ENCODE results near the gene OGFOD3.
A peak's percentile ranks its signal among the peaks of the same experiment; 100 is the strongest.

Gene OGFOD3

GRCh38 chr17:82452162-82452561 lies 33.8 kb upstream of the OGFOD3 start:
- H3K4me1 Mint-ChIP-seq = peaks cover 47% of the 10 kb centered on the region
- H3K4me3 Mint-ChIP-seq = peak overlapping the region in 1 of 2 donors; percentile 95
- no peaks in the 10 kb centered on the region for H3K9me3 Mint-ChIP-seq
- no peaks in the 10 kb centered on the region for H3K27me3 Mint-ChIP-seq
- no peak for DNase-seq
- H3K27ac Mint-ChIP-seq = peak overlapping the region in 1 of 2 donors; percentile 91
- no peak for ATAC-seq

- Mint-ChIP-seq H3K27me3 (no peaks in the 10 kb centered on the region), H3K27ac (peak within 1 kb of the TSS; percentile 96 to 99), H3K4me3 (peak within 1 kb of the TSS; percentile 94 to 95), H3K9me3 (no peaks in the 10 kb centered on the region), H3K4me1 (peaks cover 49% of the 10 kb centered on the region)
- ATAC-seq (peak; percentile 66), DNase-seq (peak; percentile 88 to 94)
Observed at GRCh38 chr17:82450357-82451106, 32.1 kb upstream of the OGFOD3 start, which contains the start of gene CYBC1. CYBC1 (minus strand) TSS chr17:82450752; CDS start chr17:82449254, 1,498 bp downstream.

DNA sequence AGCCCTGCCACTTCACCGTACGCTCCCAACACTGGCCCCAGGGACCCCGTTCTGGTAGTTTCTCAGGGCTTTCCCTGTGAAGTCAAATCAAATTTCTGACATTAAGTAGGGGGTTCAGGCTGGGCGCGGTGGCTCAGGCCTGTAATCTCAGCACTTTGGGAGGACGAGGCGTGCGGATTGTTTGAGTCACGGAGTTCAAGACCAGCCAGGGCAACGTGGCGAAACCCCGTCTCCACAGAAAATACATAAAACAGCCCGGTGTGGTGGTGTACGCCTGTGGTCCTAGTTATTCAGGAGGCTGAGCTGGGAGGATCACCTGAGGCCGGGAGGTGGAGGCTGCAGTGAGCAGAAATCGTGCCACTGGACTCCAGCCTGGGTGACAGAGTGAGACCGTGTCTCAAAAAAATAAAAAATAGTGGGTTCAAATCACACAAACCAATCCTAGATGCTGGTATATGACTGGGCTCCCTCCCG lies 31.5 kb upstream of the OGFOD3 start:
- ATAC-seq = peak; percentile 52

DNA sequence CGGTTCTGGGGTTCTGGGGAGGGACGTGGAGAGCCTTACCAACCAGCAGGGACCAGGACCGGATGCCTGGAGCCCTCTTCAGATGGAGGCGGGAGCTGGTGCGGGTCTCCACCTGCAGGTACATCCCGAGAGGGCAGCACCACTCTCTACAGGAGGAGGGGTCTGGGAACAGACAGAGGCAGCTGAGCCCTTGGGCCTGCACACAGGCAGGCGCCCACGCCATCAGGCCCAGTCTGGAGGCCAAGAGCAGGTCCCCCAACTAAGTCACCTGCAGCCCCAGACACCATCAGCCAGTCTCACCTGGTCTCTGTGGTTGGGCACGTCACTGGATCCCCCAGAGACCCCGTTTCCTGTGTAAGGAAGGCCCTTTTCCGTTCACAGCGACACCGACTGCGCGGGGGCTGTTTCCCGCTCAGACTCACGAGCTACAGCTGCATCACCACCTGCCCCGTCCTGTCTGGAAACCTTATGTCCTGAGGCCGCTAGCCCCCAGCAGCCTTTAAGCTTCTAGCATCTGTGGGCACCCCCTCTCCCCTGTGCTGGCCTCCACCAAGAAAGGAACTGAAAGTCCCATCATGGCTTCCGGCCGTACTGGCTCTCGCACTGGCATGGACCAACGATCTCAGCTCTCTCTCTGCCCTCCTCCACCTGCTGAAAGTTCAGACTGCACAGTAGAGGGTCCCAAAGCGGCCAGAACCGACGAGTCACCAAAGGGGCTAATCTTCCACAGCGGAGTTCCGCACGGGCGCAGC lies 30.9 kb upstream of the OGFOD3 start:
- Mint-ChIP-seq H3K4me3 (peak overlapping the region; percentile 94 to 95), H3K27ac (peak overlapping the region; percentile 96 to 99), H3K27me3 (no peaks in the 10 kb centered on the region), H3K9me3 (no peaks in the 10 kb centered on the region), H3K4me1 (peaks cover 49% of the 10 kb centered on the region)
- ATAC-seq = peak; percentile 79
- peak; percentile 49 to 87 for DNase-seq

More for the DNA sequence above, 31.5 kb upstream of the OGFOD3 start:
- H3K27me3 Mint-ChIP-seq = no peaks in the 10 kb centered on the region
- H3K9me3 Mint-ChIP-seq = no peaks in the 10 kb centered on the region
- DNase-seq = peak; percentile 34 to 77
- peaks cover 49% of the 10 kb centered on the region for H3K4me1 Mint-ChIP-seq
- peak overlapping the region; percentile 94 to 95 for H3K4me3 Mint-ChIP-seq
- H3K27ac Mint-ChIP-seq = peak overlapping the region; percentile 96 to 99

DNA sequence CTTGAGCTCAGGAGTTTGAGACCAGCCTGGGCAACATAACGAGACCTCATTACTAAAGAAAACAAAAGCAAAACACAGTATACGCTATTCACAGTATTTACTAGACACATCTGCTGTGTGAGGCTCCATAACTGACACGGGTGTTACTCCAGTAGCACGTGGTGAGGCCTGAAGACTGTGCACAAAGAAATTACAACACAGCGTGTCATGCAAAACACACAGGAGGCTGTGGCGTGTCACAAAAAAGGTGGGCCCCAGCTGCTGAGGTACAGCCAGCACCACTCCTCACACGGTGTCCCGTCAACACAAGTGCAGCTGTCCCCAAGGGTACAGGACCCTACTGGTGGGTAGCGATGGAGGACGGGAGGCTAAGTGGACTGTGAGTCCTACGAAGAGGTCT lies 29.5 kb upstream of the OGFOD3 start:
- ATAC-seq (no peak), DNase-seq (no peak)
- H3K4me3 Mint-ChIP-seq = peak overlapping the region; percentile 49 to 61
- peaks cover 55% of the 10 kb centered on the region for H3K4me1 Mint-ChIP-seq
- no peaks in the 10 kb centered on the region for H3K9me3 Mint-ChIP-seq
- no peaks in the 10 kb centered on the region for H3K27me3 Mint-ChIP-seq
- H3K27ac Mint-ChIP-seq = peak overlapping the region in 1 of 2 donors; percentile 93

DNA sequence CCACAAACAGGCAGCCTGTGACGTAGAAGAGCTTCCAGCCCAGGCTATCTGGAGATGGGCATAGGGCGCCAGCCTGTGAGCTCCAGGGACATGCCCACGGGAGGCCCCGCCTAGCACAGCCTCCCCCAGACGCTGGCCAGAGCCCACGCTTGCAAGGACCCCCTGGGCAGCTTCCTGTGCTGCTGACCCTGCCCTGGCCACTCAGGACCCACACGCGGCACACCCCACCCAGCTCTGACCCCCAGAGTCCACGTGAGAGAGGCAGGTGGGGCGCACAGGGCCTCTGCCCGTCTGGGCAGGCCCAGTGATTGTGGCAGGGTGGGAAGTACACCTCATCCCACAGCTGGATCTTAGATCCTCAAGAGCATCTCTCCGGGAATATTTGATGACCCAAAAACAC lies 28.3 kb upstream of the OGFOD3 start:
- peaks cover 51% of the 10 kb centered on the region for H3K4me1 Mint-ChIP-seq
- H3K4me3 Mint-ChIP-seq = peak overlapping the region in 1 of 2 donors; percentile 24
- peak overlapping the region in 1 of 2 donors; percentile 90 for H3K27ac Mint-ChIP-seq
- H3K9me3 Mint-ChIP-seq = no peaks in the 10 kb centered on the region
- DNase-seq (no peak), ATAC-seq (no peak)
- no peaks in the 10 kb centered on the region for H3K27me3 Mint-ChIP-seq

DNA sequence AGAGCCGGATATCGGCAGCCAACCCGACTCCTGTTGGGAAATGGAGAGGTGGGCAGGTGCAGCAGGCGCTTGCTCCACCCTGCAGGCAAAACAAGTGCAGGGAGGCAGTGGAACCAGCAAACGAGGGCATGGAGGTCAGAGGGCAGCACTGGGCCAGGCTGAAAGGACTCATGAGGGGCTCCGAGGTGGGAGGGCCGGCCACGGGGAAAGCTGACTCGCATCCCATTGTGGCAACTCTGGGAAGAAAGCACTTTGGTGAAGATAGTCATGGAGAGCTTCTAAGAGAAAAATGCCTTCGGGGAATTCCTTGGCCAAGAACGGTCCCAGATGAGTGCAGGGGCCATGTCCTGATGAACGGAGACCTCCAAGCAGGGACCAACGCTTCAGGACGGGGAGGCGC lies 27.7 kb upstream of the OGFOD3 start:
- Mint-ChIP-seq H3K27me3 (no peaks in the 10 kb centered on the region), H3K4me1 (peaks cover 45% of the 10 kb centered on the region), H3K27ac (peak overlapping the region; percentile 52 to 88), H3K9me3 (no peaks in the 10 kb centered on the region), H3K4me3 (no peak overlapping the region)
- ATAC-seq = no peak
- no peak for DNase-seq

GRCh38 chr17:82445542-82445941 lies 27.2 kb upstream of the OGFOD3 start:
- Mint-ChIP-seq H3K27ac (peak overlapping the region in 1 of 2 donors; percentile 88), H3K27me3 (no peaks in the 10 kb centered on the region), H3K4me3 (no peak overlapping the region), H3K4me1 (peaks cover 46% of the 10 kb centered on the region), H3K9me3 (no peaks in the 10 kb centered on the region)
- ATAC-seq (no peak), DNase-seq (no peak)

DNA sequence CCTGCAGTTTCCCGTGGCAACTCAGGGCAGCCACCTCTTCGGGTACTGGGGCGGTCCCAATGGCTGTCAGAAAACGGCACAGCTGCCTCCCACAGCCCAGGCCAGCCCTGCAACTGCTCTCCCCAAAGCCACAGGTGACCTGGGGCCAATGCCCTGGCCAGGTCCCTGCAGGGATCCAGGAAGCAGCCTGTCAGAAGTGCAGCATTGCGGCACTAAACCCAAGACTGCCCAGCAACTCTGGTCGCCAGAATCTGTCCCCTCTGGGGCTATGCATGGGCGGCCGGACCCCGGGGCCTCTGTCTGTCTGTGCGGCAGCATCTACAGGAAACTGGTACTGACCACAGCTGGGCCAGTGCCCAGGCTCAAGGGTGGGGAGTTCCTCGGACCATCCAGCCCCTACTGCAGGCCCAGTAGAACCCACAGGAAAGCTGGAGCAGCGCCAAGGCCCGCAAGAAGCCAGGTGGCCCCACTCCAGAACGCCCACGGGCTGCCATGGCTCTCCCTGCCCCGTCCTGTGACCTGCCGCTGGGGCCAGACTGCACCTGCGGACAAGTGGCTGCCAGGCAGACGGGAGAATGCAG lies 26.6 kb upstream of the OGFOD3 start:
- H3K4me1 Mint-ChIP-seq = peaks cover 49% of the 10 kb centered on the region
- no peak for ATAC-seq
- no peaks in the 10 kb centered on the region for H3K9me3 Mint-ChIP-seq
- no peak for DNase-seq
- H3K4me3 Mint-ChIP-seq = no peak overlapping the region
- H3K27me3 Mint-ChIP-seq = no peaks in the 10 kb centered on the region
- H3K27ac Mint-ChIP-seq = no peak overlapping the region

DNA sequence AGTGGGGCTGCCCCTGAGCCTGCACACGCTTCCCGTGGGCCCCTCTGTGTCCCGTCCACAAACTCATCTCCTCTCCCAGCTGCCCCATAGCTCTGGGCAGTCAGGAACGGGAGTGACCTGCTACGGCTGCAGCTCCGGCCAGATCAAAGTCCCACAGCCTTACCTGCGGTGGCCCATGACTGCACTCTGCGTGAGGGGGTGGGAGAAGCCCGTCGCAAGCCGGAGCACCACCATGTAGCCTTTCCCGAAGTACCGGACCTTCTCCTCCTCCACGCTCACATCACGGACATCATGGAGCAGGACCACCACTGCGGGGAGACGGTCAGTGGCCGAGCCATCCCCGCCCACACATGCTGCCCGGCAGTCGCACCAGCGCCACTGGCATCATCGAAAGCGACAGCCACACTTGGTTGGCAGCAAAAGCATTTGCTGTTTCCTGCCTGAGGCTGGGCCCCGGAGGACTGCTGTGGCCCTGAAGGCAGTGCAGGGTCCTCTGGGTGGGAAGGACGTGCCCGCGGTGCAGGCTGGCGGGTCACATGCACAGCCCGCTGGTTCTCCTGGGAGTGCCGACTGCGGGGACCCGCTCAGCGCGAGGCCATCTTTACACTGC lies 26.0 kb upstream of the OGFOD3 start:
- Mint-ChIP-seq H3K9me3 (no peaks in the 10 kb centered on the region), H3K4me1 (peaks cover 45% of the 10 kb centered on the region), H3K27me3 (no peaks in the 10 kb centered on the region), H3K4me3 (no peak overlapping the region), H3K27ac (no peak overlapping the region)
- ATAC-seq (no peak), DNase-seq (no peak)

GRCh38 chr17:82443465-82444283 lies 25.3 kb upstream of the OGFOD3 start:
- ATAC-seq = no peak
- Mint-ChIP-seq H3K9me3 (no peaks in the 10 kb centered on the region), H3K4me3 (no peak overlapping the region), H3K4me1 (peaks cover 41% of the 10 kb centered on the region), H3K27ac (peak overlapping the region in 1 of 2 donors; percentile 42), H3K27me3 (no peaks in the 10 kb centered on the region)
- no peak for DNase-seq

DNA sequence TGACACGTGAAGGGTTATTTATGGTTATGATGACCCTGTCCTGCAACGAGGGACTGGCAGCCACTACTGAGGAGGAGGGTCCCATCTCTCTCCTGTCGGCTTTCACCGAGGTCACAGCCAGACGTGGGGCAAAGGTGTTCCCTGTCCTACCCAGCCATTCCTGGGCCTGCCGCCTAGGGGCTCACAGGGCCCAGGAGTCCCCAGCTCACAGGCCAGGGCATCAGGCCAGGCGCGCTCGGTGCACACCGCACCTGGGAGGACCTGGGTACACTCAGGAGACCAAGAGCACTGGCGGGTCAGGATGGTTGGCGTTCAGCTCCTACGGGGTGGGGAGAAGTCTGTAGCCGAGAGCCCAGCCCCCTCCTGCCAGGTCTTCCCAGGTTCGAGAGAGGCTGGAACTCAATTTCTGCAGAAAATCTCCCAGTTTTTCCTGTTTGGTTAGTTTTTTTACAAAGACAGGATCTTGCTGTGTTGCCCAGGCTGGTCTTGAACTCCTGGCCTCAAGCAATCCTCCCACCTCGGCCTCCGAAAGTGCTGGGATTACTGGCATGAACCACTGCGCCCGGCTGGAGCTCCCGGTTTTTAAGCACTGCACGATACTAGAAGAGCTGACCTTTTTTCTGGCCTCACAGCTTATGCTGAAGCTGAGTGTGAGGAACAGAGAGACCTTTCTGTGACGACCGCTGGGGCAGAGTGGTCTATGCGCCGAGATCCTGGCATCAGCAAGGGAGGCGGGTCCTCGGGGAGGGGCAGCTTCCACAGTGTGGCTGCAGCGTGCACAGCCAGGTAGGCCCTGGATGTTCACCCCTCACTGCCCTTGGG lies 24.5 kb upstream of the OGFOD3 start:
- peak overlapping the region in 1 of 2 donors; percentile 42 for H3K27ac Mint-ChIP-seq
- DNase-seq (no peak), ATAC-seq (no peak)
- no peaks in the 10 kb centered on the region for H3K9me3 Mint-ChIP-seq
- no peaks in the 10 kb centered on the region for H3K27me3 Mint-ChIP-seq
- H3K4me3 Mint-ChIP-seq = no peak overlapping the region
- peaks cover 39% of the 10 kb centered on the region for H3K4me1 Mint-ChIP-seq

GRCh38 chr17:82441691-82442487 lies 23.5 kb upstream of the OGFOD3 start:
- H3K4me3 Mint-ChIP-seq = no peak overlapping the region

More at GRCh38 chr17:82441691-82442487, 23.5 kb upstream of the OGFOD3 start:
- Mint-ChIP-seq H3K9me3 (no peaks in the 10 kb centered on the region), H3K27ac (no peak overlapping the region), H3K27me3 (no peaks in the 10 kb centered on the region), H3K4me1 (peaks cover 30% of the 10 kb centered on the region)
- ATAC-seq (no peak), DNase-seq (no peak)

Measured in stimulated activated naive CD8-positive, alpha-beta T cell treated with anti-CD3 and anti-CD28 coated beads, Interleukin-15, amount 100 ng/mL, for 72 hours (primary cell).